RPMI7951 (cell line): ENCODE results near the gene NSUN6. TPM values are rescaled to one million over a fixed set of nuclear protein-coding genes. Genes with fewer than 3 reads are reported as not detected.
"Not testable (repeated sequence)": the region's sequence is repeated elsewhere in the genome, so short reads cannot be mapped to it uniquely, and the experiment has no call there.

Experiments used
- DNase-seq: peaks from one replicate; pipeline ENCODE4 v3.0.0-alpha.2; 2012; ENCODE audit warnings: low read depth
- total RNA-seq: library from RNA; depleted of rRNA; stranded (reverse); fragments of >200 nt; shearing (Covaris generic); gene quantifications from 2 replicates; pipeline ENCODE4 v1.2.3, GENCODE V29; 2014

Gene NSUN6
- total RNA-seq, 1 experiment from 2014 or later = 9.6 TPM

DNA sequence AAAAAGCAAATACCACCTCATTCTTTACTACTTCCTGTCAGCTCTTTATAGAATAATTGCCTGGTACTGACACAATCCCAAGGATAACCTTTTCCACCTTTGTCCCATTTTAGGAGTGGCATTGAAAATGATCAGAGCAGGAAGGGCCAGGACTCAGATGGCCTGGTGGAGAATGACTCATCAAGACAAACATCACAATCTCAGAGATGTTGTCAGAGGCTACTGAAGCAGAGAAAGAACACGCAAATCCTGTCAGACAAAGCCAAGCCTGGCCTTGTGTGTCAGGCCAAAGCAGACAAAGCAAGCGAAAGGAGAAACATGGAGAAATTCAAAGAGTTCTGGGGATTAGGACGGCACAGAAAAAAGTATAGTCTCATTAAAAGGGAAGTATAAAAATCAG lies 40.9 kb downstream of the NSUN6 start:
- peak; percentile 83 for DNase-seq

DNA sequence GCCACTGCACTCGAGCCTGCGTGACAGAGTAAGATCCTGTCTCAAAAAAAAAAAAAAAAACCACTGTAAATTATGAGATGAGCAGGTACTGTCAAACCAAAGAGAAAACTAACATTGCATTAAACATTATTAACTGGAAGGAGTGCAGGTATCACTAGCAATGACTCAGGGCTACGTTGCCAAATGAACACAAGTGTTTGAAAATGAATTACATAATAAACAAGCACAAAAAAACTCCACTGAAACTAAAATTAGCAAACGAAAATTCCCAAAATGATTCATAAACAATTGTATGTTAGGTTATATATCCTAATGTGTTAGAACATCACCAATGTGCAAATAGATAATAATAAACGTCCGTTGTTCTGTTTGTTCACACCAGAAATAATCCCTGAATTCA lies 42.8 kb downstream of the NSUN6 start:
- DNase-seq = no peak

DNA sequence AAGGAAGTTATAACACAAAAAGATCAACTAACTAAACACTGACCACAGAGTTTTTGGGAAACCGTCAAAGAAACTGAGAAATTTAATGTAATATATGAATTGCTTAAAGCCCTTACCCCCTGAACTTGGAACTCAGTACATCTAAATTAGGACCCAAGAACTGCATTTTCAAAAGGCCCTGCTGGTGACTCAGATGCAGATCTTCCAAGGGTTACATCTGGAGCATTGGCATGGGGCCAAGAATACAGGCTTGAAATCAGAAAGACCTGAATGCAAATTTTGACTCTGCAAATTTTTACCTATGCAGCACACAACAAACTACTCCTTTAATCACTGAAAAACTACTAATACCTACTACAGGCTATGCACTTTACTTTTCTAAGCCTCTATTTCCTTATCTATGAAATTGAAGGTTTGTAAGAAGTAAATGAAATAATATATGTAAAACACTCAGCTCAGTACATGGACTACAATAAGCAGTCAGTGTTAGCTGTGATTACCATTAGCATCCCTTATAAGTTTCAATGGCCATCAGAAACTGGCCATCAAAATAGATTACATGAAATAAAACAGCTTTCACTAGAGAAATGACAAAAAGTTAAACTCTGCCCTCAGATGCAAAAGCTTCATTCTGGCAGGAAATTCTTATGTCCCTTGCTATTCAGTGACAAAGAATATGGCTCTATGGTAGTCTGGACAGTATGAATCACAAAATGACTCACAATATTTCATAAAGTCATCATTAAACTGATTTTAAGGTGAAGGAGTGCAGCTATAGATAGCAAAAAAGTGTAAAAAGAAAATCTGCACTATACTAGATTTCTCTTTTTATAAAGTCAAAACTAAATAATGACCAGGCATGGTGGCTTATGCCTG lies 43.6 kb downstream of the NSUN6 start:
- peak; percentile 87 for DNase-seq

- DNase-seq = no peak
These were observed 45.2 kb downstream of the NSUN6 start for GRCh38 chr10:18606051-18606695.

GRCh38 chr10:18601321-18601720 lies 50.1 kb downstream of the NSUN6 start:
- no peak for DNase-seq

DNA sequence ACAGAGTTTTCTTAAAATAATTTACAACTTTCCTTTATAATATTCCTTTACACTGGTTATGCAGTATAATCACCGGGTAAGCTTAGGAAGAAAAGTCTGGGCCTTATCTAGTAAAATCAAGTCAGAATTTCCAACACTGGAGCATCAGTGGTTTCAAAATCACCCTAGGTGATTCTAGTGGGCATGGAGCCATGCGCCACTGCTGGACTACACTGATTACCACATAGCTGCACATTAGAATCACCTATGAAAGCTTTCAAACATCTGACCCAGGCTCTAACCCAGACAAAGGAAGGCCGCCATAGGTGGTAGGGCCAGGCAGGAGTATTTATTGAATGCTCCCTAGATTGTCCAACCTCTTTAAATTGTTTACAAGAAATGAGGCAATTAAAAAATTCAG lies 52.0 kb downstream of the NSUN6 start:
- no peak for DNase-seq

DNA sequence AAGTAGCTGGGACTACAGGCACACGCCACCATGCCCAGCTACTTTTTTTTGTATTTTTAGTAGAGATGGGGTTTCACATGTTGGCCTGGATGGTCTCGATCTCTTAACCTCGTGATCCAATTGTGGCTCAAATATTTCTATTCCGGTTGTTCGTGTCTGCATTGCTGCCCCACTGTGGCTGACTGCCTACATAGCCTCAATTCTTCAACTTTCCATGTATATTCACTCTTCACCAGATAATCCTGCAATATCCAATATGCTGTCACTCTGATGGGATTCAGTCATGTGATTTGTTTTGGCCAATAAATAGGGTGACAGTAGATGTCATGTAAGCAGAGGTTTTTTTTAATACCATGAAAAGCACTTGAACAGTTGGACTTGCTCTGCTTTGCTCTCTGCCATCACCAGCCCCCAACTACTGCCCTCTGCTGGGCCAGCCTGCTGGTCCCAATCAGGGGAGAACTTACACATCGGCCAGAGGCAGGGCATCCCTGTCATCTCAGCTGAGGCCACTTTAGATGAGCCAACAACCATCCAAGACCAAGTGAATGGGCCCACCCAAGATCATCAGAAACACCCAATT lies 56.7 kb downstream of the NSUN6 start:
- peak; percentile 23 for DNase-seq

GRCh38 chr10:18591141-18591540 lies 60.2 kb downstream of the NSUN6 start:
- not testable (repeated sequence) for DNase-seq

- not testable (repeated sequence) for DNase-seq
These were observed 64.8 kb downstream of the NSUN6 start for GRCh38 chr10:18586637-18587036.

- no peak for DNase-seq
These were observed 67.7 kb downstream of the NSUN6 start for GRCh38 chr10:18583575-18584270.

GRCh38 chr10:18582803-18583202 lies 68.6 kb downstream of the NSUN6 start:
- peak; percentile 69 for DNase-seq

- no peak for DNase-seq
These were observed 73.3 kb downstream of the NSUN6 start for GRCh38 chr10:18577823-18578685.

GRCh38 chr10:18576586-18576985 lies 74.8 kb downstream of the NSUN6 start:
- no peak for DNase-seq

GRCh38 chr10:18572959-18573561 lies 78.3 kb downstream of the NSUN6 start:
- DNase-seq = no peak

GRCh38 chr10:18571780-18572179 lies 79.6 kb downstream of the NSUN6 start:
- no peak for DNase-seq

DNA sequence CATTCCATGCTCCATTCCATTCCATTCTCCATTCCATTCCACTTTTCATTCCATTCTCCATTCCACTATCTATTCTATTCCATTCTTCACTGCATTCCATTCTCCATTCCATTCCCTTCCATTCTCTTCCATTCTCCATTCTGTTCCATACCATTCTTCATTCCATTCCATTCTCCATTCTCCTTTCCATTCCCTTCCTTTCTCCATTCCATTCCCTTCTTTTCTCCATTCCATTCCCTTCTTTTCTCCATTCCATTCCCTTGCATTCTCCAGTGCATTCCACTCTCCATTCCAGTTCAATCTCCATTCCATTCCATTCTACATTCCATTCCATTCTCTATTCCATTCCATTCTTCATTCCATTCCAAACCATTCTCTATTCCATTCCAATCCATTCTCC lies 80.3 kb downstream of the NSUN6 start:
- DNase-seq = no peak

- DNase-seq = not testable (repeated sequence)
These were observed 81.0 kb downstream of the NSUN6 start for GRCh38 chr10:18570386-18570785.

- no peak for DNase-seq
These were observed 84.0 kb downstream of the NSUN6 start for GRCh38 chr10:18567343-18567856.

- no peak for DNase-seq
These were observed 85.2 kb downstream of the NSUN6 start for GRCh38 chr10:18566177-18566576.

- no peak for DNase-seq
These were observed 86.4 kb downstream of the NSUN6 start for GRCh38 chr10:18565006-18565405.
